Measurements from ENCODE around the gene HS3ST4. TPM values are rescaled to one million over a fixed set of nuclear protein-coding genes. Genes with fewer than 3 reads are reported as not detected.

The HS3ST4 gene
- total and polyA plus RNA-seq, 2 of the 8 experiments (the other 6 are each of a cell fraction or from before 2014, with no cell fraction given) = 1.9 to 3.3 TPM

GRCh38 chr16:25925421-25925820, 233.7 kb downstream of the HS3ST4 start:
- no peaks in the 10 kb centered on the region for H3K79me1 ChIP-seq (ENCODE audit: low read depth, low read length)
- H2AFZ ChIP-seq (ENCODE audit: low read length) = no peak overlapping the region
- H2AK5ac ChIP-seq (ENCODE audit: low read depth, low read length) = no peak overlapping the region
- no peak overlapping the region for H3K14ac ChIP-seq (ENCODE audit: insufficient read length)
- H3K4me1 ChIP-seq (replicated peaks in 1 of 4; ENCODE audit: control insufficient read depth in 3 of 4, insufficient read depth in 4 of 4, low read length in 3 of 4) = peaks cover 0 to 3% (median 1%) of the 10 kb centered on the region in 4 experiments; a peak in 4 of 7 replicates
- no peak overlapping the region for H3K56ac ChIP-seq (replicated peaks; ENCODE audit: insufficient read length, low read depth, low read length)
- no peak overlapping the region for H3K4me3 ChIP-seq (ENCODE audit: extremely low read depth in 1 of 4, insufficient read depth in 2 of 4, low read depth in 3 of 4, low read length in 4 of 4)
- H3K27ac ChIP-seq (ENCODE audit: low read depth, low read length) = no peak overlapping the region
- H3K79me2 ChIP-seq (ENCODE audit: control insufficient read depth in 1 of 2, insufficient read depth in 2 of 2, low read length in 2 of 2) = no peaks in the 10 kb centered on the region
- DNase-seq (ENCODE audit: low read depth in 1 of 2, low spot score in 2 of 2) (no peak), FAIRE-seq (no peak)
- ChIA-PET CTCF (ENCODE audit: partially characterized antibody) (no interaction called here), POLR2A (ENCODE audit: partially characterized antibody) (interaction anchor here (1.5 kb wide), 1 partner anchor 12 kb away, joined by 3 read pairs; no protein-coding TSS in a partner anchor)
- no peak overlapping the region for H4K5ac ChIP-seq (ENCODE audit: insufficient read length, low read depth, low read length)
- H2BK15ac ChIP-seq (ENCODE audit: low read length) = no peak overlapping the region
- no peak overlapping the region for H3K4ac ChIP-seq (replicated peaks; ENCODE audit: insufficient read length, low read depth, low read length)
- no peak for TF ChIP-seq CHD2 (IDR thresholded peaks at IDR 0.05; ENCODE audit: low read length)
- TF ChIP-seq, protein P1, sequence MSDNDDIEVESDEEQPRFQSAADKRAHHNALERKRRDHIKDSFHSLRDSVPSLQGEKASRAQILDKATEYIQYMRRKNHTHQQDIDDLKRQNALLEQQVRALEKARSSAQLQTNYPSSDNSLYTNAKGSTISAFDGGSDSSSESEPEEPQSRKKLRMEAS (IDR thresholded peaks at IDR 0.05) = no peak
- TF ChIP-seq ASH2L (IDR thresholded peaks at IDR 0.05; ENCODE audit: low read length) = no peak
- TF ChIP-seq KDM5A (IDR thresholded peaks at IDR 0.05; ENCODE audit: low read length) = no peak
- H2BK20ac ChIP-seq (ENCODE audit: low read length) = no peak overlapping the region
- no peak overlapping the region for H3K4me2 ChIP-seq (ENCODE audit: insufficient read depth in 1 of 2, low read depth in 2 of 2, low read length in 2 of 2)
- H3K23ac ChIP-seq (ENCODE audit: insufficient read length) = no peak overlapping the region
- H4K8ac ChIP-seq (ENCODE audit: extremely low read depth, insufficient read depth, low read length) = no peak overlapping the region
- peak overlapping the region; percentile 81 for H2BK12ac ChIP-seq (ENCODE audit: low read depth, low read length)
- WGBS, 2 experiments (ENCODE audit: extremely low coverage in 1 of 2, insufficient coverage in 1 of 2, insufficient read length in 1 of 2, insufficient replicate concordance in 2 of 2, low coverage in 1 of 2, low lambda C conversion rate in 2 of 2, missing lambda C conversion rate in 1 of 2) = 89% methylated on average over 8 of the region's 8 CpGs; no CpG with 5 or more reads in 1 of the 2 experiments
- no peaks in the 10 kb centered on the region for H3K9me3 ChIP-seq (ENCODE audit: insufficient read depth in 2 of 2, low read depth in 1 of 2, low read length in 1 of 2)
- no peak overlapping the region for H2BK120ac ChIP-seq (replicated peaks; ENCODE audit: low read depth, low read length)
- no peak overlapping the region for H3K18ac ChIP-seq (ENCODE audit: extremely low read depth, low read length)
- no peaks in the 10 kb centered on the region for H3K23me2 ChIP-seq (ENCODE audit: low read depth, low read length)
- H4K91ac ChIP-seq (replicated peaks; ENCODE audit: insufficient read length, low read length) = no peak overlapping the region
- no peaks in the 10 kb centered on the region for H3K36me3 ChIP-seq (ENCODE audit: control insufficient read depth in 2 of 4, insufficient read depth in 4 of 4, low read length in 3 of 4)
- H3K27me3 ChIP-seq (replicated peaks in 1 of 4; ENCODE audit: control insufficient read depth in 3 of 4, extremely low read depth in 1 of 4, insufficient read depth in 3 of 4, low read length in 3 of 4) = no peaks in the 10 kb centered on the region
- H2BK5ac ChIP-seq (ENCODE audit: low read depth, low read length) = no peak overlapping the region; the same call in 1 of the 2 replicates
- no peak overlapping the region for H3K9ac ChIP-seq (replicated peaks in 1 of 4; ENCODE audit: extremely low read depth in 1 of 4, low read depth in 3 of 4, low read length in 3 of 4)
- H4K20me1 ChIP-seq (replicated peaks in 1 of 2; ENCODE audit: control insufficient read depth in 1 of 2, insufficient read depth in 2 of 2, low read length in 2 of 2) = no peaks in the 10 kb centered on the region
